ENCODE data around the gene KIAA0040. TPM values are rescaled to one million over a fixed set of nuclear protein-coding genes. Genes with fewer than 3 reads are reported as not detected.

KIAA0040 gene
- total RNA-seq, 1 donor from 2014 or later, result 44.8 TPM

DNA sequence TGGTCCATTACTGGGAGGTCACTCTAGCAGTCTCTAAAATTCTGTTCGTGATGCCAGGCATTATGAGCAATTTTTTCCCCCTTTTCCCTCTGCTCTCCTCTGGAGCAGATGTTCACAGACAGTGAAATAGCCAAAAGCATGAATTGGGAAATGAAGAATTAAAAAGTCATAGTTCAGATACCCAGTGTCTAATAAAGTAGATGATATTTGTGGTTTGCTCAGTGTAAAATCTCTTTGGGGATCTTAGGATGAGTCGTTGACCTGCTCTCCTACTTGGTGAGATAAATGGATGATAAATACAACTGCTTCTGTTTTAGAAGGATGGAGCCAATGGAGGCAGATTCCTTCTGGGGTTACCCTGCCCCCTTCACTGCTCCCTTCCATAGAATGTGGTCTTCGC, 56.3 kb downstream of the KIAA0040 start:
- Histone ChIP-seq H3K36me3 (no peaks in the 10 kb centered on the region), H3K9me3 (no peaks in the 10 kb centered on the region), H3K4me1 (no peaks in the 10 kb centered on the region), H3K4me3 (no peak overlapping the region), H3K27ac (no peak overlapping the region), H3K27me3 (no peaks in the 10 kb centered on the region)
- no peak for DNase-seq
- TF ChIP-seq, protein P1, sequence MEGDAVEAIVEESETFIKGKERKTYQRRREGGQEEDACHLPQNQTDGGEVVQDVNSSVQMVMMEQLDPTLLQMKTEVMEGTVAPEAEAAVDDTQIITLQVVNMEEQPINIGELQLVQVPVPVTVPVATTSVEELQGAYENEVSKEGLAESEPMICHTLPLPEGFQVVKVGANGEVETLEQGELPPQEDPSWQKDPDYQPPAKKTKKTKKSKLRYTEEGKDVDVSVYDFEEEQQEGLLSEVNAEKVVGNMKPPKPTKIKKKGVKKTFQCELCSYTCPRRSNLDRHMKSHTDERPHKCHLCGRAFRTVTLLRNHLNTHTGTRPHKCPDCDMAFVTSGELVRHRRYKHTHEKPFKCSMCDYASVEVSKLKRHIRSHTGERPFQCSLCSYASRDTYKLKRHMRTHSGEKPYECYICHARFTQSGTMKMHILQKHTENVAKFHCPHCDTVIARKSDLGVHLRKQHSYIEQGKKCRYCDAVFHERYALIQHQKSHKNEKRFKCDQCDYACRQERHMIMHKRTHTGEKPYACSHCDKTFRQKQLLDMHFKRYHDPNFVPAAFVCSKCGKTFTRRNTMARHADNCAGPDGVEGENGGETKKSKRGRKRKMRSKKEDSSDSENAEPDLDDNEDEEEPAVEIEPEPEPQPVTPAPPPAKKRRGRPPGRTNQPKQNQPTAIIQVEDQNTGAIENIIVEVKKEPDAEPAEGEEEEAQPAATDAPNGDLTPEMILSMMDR (IDR thresholded peaks at IDR 0.05), result no peak
- no peak for ATAC-seq
- intact Hi-C loops (cut with DNase I), result no loop called here

DNA sequence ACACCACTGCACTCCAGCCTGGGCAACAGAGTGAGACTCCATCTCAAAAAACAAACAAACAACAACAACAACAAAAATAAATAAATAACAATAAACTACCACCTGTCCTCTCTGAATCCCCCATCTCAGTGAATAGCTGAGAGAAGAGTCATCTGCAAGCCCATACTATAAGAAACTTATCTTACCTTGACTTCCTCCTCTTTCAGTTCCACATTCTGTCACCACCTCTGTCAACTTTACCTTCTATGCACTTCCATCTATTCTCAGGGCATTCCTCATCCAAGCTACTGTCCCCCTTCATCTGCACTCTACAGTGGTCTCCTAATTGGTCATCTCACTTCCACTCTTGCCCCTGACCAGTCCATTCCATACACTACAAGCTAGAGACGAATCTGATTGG, 58.1 kb downstream of the KIAA0040 start:
- ATAC-seq (no peak), DNase-seq (no peak)
- H3K9me3 ChIP-seq, result no peaks in the 10 kb centered on the region
- peaks cover 9% of the 10 kb centered on the region for H3K4me1 ChIP-seq
- intact Hi-C loops (cut with DNase I), result no loop called here
- TF ChIP-seq, protein P1 (IDR thresholded peaks at IDR 0.05), result no peak
- H3K36me3 ChIP-seq, result no peaks in the 10 kb centered on the region
- H3K4me3 ChIP-seq, result no peak overlapping the region
- H3K27ac ChIP-seq, result no peak overlapping the region
- no peaks in the 10 kb centered on the region for H3K27me3 ChIP-seq

DNA sequence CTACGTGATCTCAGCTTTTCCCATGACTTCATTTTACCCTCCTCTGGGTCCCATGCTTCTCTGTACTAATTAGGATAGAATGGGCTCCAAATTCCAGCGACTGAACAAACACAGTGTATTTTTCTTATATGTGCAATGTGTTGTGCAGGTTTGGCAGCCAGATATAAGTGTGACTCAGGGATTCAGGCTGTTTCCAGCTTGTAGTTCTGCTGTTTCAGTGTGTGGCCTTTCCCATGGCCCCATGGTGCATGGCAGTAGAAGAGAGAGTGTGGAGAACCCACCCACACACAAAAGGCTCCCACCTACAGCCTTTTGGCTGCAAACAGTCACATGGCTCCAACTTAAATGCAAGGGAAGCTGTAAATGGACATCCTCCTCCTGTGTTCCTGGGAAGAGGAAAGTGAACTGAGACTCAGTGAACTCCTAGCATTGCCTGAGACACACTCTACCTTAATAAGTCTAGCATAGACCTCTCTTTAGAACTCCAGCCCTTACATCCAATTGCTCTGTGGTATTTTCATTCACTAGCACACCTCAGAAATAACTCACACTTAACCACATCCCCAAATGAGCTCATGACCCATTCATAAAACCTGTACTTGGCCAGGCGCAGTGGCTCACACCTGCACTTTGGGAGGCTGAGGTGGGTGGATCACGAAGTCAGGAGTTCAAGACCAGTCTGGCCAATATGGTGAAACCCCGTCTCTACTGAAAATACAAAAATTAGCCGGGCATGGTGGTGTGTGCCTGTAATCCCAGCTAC, 58.7 kb downstream of the KIAA0040 start:
- H3K27me3 ChIP-seq, result no peaks in the 10 kb centered on the region
- no peak for ATAC-seq
- H3K36me3 ChIP-seq, result no peaks in the 10 kb centered on the region
- TF ChIP-seq, protein P1 (IDR thresholded peaks at IDR 0.05), result no peak
- peaks cover 14% of the 10 kb centered on the region for H3K4me1 ChIP-seq
- DNase-seq, result no peak
- no peak overlapping the region for H3K27ac ChIP-seq
- no peak overlapping the region for H3K4me3 ChIP-seq
- H3K9me3 ChIP-seq, result no peaks in the 10 kb centered on the region
- intact Hi-C loops (cut with DNase I), result no loop called here

DNA sequence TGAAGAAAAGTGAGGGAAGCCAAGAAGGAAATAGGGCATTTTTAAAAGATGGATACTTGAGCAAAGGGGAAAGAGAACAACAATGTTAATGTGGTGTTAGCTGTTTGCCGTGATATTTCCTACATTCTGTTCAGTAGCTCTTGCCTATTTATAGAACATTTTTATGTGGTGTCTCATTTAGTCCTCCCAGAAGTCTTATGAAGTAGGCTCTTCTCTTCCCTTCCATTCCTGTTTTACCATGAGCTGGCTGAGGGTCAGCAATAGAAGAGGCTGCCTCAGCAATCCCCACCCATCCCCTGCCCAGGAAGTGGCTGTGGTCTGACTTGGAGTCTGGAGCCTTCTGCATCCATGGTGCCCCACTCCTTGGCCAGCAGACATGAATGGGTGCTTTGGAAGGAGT, 60.1 kb downstream of the KIAA0040 start:
- Histone ChIP-seq H3K27ac (no peak overlapping the region), H3K9me3 (no peaks in the 10 kb centered on the region), H3K4me1 (peaks cover 26% of the 10 kb centered on the region), H3K36me3 (no peaks in the 10 kb centered on the region), H3K27me3 (no peaks in the 10 kb centered on the region), H3K4me3 (no peak overlapping the region)
- intact Hi-C loops (cut with DNase I), result no loop called here
- ATAC-seq (no peak), DNase-seq (no peak)
- TF ChIP-seq, protein P1 (IDR thresholded peaks at IDR 0.05), result no peak

DNA sequence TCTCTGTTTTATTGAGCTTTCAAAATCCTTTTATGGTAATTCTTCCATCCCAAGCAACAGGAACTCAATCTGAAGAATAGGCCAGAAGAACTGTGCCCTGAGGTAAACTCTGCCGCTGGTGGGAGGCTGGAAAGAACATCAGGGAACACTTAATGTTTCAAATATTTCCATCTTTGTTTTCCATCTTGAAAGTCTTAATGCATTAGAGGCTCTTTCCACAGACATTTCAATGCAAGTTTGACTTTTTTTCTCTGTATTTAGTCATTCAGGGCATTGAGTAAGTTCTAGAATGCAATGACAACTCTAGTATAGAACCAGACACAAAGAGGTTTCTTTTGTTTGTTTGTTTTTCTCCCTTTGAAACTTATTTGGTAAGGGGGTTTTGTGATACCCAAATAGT, 61.5 kb downstream of the KIAA0040 start:
- Histone ChIP-seq H3K4me3 (no peak overlapping the region), H3K9me3 (no peaks in the 10 kb centered on the region), H3K27ac (no peak overlapping the region), H3K36me3 (no peaks in the 10 kb centered on the region), H3K27me3 (no peaks in the 10 kb centered on the region), H3K4me1 (peaks cover 39% of the 10 kb centered on the region)
- intact Hi-C loops (cut with DNase I), result no loop called here
- ATAC-seq (no peak), DNase-seq (no peak)
- TF ChIP-seq, protein P1 (IDR thresholded peaks at IDR 0.05), result no peak
